Left lobe of liver (tissue), 2 donors: ENCODE results near the gene ZBTB21. TPM values are rescaled to one million over a fixed set of nuclear protein-coding genes. Genes with fewer than 3 reads are reported as not detected.
"Not testable (repeated sequence)": the region's sequence is repeated elsewhere in the genome, so short reads cannot be mapped to it uniquely, and the experiment has no call there.

Source experiments
- ATAC-seq: fragments of 200-7000 bp; cut with Tn5 transposase; one replicate; pipeline ENCODE4 v1.9.1; 2020; ENCODE audit warnings: mild to moderate bottlenecking, moderate library complexity
- DNase-seq: peaks from one replicate; pipeline ENCODE4 v3.0.0-alpha.2; 2020; ENCODE audit warnings: low spot score
- total RNA-seq: library from RNA; stranded (reverse); gene quantifications from one replicate; pipeline ENCODE4 v1.2.1, GENCODE V29; 2021
- donor health status: DM: no; HTN: no; CAD: no; lungs with moderate emphysema.
- donor health status: DM: no; HTN: yes; CAD: no.

Gene ZBTB21
- total RNA-seq, 1 donor from 2014 or later = 4.2 TPM

DNA sequence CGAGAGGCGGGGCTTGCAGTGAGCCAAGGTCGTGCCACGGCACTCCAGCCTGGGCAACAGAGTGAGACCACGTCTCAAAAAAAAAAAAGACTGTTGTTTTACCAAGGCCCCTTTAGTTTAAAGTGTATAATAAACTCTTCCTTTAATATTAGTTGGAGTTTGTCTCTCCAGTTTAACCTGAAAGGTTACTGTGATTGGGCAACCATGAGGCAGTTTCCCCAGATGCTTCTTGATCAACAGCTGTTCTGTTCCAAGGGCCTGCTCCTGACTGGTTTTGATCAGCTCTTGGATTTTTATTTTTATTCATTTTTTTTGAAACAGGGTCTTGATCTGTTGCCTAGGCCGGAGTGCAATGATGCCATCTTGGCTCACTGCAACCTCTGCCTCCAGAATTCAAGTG lies 38.3 kb downstream of the ZBTB21 start:
- DNase-seq (no peak), ATAC-seq (no peak)

DNA sequence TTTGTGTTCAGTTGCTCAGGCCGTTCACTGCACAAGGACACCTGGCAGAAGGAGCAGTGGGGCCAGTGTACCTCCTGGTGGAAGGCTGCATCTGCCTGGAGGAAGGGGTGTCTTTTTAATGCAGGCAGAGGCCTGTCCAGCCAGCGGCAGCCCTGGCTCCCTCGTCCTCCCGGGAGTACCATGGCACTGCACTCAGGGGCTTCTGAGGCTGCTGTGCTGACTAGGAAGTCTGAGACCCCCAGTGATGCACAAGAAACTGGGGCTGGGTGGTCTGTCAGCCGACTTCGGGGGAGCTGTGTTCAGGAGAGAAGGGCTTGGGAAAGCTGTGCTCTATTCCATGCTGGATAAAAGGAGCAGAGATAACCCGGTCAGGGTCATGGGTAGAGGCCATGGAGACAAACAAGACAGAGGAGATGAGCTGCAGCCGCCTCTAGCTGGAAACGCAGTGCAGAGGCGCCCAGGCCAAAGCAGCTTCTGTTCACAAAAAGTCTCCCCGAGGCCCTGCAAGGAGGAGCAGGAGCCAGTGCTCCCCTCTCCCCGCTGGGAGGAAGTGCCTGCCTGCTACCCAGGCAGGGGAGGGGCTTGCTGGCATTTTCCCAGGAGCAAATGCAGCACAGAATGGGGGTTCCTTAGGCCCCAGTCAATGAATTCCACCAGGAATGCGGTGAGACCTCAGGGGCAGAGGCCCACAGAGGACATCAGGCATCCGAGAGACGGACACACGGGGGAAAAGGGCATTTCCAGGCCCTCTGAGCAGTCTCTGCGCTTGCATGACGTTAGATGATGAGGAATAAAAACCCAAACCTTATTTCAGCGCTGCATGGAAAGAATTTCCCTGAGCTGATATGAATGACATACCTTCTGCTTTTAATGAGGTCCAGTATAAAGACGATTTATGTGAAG lies 39.2 kb downstream of the ZBTB21 start:
- ATAC-seq = peak; percentile 13

DNA sequence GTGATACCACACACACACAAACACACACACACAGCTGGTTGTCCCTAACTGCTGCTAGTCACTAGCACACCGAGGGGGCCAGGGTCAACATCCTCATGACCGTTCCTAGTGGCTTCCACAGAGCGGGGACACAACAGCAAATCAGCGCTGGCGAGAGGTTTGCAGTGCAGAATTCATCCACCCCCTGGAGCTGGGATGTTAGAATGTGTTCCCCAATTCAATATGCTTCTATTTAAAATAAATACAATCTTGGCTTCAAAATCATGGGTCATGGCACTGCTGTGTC lies 40.1 kb downstream of the ZBTB21 start:
- no peak for ATAC-seq
- DNase-seq = peak; percentile 29

More for the DNA sequence above, 39.2 kb downstream of the ZBTB21 start:
- peak; percentile 28 for DNase-seq

DNA sequence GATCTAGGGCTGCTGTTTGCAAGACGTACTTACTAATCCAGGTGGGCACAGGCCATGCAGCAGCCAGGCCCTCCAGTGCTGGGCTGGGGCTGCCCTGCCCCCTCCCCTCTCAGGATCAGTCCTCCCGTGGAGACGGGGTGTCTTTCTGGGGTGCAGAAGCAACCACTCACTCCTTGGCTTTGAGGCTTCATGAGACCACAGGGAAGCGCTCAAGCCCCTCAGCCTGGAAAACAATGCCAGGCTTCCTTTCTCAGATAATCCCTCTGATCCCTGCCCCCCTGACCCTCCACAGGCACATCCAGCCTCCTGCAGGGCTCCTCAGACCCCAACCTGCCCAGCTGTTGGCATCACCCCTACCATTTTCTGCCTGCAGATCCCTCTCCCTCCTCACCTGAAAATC lies 42.5 kb downstream of the ZBTB21 start:
- peak; percentile 28 for DNase-seq

DNA sequence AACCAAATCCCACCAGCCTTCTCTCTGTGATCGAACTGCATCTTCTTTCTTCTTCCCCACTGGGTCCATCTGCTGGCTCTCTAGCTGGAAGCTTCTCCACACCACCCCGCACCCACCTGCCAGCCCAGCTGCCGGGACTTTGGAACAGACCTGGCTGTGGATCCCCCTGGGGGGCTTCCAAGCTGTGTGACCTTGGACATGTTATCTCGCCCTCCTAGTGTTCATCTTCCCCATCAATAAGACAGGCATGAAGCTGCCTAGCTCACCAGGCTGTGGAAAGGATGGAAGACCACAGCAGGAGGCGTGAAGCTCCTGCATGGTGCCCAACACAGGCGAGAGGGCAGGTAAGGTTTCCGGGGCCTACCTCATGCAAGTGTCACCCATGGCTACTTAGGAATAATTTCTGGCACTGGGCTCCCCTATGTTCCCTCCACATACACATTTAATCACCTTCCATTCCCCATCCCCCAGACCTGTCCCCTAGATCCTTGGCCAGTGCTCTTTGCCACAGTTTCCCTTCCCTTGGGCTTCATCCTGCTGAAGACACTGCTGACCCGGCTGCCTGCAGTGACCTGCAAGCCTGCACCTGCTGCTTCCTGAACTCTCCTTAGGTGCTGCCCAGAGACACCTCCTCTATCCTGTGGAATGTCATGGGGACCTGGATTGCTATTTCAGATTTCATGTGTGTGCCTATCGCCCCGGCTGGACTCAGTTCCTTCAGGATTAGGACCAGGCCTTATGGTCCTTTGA lies 43.1 kb downstream of the ZBTB21 start:
- no peak for ATAC-seq
- DNase-seq = peak; percentile 31

More for the DNA sequence above, 42.5 kb downstream of the ZBTB21 start:
- no peak for ATAC-seq

DNA sequence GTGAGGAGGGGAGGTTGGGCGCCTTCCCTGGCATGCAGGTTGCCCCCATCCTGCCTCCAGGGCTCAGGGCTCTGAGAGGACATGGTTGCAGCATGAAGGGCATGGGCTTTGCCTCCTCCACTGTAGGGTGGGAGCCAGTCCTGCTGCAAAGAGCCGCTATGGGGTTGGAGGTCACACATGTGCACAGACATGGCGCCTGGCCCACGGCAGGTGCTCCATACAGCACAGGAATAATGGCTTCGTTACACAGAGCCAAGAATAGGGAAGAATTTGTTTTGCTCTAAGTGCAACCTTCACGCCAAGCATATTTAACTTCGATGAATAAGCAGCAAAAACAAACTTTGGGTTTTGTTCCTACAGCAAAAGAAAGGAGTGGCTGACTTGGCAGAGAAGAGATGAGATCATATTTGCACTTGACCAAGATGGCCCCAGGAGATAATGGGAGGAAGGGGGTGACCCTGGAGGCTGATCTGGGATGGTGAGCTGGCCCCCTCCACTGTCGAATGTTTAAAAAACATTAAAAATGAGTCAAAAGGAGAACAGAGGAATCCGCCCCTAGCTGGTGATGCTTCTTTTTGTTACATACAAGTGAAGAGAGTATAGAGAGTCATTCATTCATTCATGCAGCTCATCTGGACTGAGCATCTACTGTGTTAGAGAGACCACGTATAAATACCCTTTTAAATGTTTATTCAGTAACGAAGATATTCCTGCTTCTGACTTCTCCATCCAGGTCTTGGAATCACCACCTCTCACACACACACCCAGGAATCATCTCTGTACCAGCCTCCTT lies 43.9 kb downstream of the ZBTB21 start:
- DNase-seq = peak; percentile 31

DNA sequence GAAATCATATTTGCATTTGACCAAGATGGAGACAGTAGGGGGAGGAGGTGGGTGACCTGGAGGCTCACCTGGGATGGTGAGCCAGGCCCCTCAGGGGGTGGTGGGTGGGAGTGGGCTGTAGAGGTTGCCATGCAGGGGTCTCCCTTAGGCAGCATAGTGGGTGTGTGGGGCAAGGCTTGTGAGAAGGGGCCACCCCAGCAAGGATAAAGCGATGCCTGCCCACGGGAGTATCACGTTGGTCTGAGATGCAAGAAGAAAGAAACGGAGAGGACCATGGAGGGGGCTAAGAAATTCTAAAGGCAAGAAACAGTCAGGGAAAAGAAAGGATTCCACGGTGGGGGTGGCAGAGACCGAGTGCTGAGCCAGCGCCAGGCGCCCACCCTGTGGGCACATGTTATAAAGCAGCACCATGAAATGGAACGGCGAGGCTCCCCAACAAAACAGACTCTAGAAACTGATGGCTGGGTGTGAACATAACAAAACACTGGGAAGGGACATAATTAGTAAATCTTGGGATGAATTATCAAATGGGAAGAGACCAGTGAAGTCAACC lies 44.6 kb downstream of the ZBTB21 start:
- DNase-seq = no peak
- no peak for ATAC-seq

More for the DNA sequence above, 43.9 kb downstream of the ZBTB21 start:
- no peak for ATAC-seq

DNA sequence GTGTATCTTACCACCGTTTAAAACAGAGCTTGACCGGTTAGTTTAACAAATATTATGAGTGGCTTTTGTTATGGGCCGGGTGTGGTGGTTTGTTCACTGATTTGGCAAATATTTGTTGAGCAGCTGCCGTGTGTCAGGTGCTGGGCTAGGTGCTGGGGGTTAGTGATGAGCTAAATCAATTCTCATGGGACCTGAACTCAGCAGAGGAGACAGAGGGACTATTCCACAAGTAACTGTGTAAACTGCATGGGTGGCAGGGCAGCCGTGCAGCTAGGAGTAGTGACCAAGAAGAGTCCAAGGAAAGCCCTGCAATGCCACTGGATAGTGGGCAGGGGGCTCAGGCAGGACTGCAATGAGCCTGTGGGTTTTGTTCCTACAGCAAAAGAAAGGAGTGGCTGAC lies 45.1 kb downstream of the ZBTB21 start:
- DNase-seq = peak; percentile 33
- no peak for ATAC-seq

DNA sequence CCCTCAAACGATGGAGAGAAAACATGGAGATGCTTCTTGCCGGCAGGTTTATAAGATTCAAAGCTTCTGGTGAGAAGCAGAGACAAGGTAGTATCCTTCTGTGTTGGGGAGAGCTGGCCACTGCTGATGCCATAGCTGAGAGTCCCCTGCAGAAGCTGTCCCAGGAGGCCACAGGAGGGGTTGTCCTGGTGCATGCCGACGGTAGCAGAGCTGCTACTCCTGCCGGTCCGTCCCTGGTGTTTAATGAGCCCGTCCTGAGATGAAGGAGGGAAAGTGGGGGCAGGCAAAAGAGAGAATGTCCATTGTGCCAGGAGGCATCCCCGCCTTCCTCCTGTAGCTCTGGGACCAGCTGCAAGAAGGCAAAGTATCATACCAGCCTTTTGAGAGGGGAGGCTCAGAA lies 46.0 kb downstream of the ZBTB21 start:
- DNase-seq = peak; percentile 33

DNA sequence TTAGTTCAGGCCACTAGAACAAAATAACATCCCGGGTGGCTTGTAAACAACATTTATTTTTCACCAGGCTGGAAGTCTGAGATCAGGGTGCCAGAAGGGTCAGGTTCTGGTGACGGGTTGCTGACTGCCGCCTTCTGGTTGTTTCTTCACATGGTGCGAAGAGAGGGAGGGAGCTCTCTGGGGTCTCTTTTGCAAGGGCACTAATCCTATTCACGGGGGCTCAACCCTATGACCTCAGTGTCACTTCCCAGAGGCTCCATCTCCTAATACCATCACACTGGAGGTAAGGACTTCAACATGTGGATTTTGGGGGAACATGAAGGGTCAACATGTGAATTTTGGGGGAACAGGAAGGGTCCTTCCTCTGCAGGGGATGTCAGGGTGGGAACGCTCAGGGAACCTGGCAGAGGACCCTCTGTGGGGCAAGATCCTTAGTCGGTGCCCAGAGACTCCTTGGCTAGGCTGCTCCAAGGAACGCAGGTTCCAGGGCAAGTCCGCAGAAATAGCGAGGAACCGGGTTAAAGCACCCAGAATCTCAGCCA lies 47.7 kb downstream of the ZBTB21 start:
- DNase-seq = peak; percentile 18
- ATAC-seq = no peak

More for the DNA sequence above, 46.0 kb downstream of the ZBTB21 start:
- ATAC-seq = no peak

DNA sequence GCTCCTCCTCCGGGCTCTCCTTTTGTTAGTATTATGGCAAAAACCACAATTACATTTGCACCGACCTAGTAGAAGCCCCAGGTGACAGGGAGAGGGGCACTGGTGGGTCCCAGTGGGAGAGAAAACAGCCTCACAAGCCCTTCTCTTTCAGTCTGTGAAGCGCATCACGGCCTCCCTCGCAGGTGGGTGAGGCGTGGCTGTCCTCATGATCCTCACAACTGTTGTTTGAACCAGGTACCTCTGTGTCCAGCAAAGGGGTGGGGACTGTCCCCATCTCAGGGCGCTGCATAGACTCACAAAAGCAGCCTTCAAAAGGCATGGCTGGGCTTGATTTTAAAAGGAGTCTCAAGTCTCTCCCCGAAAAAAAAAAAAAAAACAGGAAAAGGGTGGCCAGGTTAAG lies 48.4 kb downstream of the ZBTB21 start:
- DNase-seq = peak; percentile 28
- no peak for ATAC-seq

DNA sequence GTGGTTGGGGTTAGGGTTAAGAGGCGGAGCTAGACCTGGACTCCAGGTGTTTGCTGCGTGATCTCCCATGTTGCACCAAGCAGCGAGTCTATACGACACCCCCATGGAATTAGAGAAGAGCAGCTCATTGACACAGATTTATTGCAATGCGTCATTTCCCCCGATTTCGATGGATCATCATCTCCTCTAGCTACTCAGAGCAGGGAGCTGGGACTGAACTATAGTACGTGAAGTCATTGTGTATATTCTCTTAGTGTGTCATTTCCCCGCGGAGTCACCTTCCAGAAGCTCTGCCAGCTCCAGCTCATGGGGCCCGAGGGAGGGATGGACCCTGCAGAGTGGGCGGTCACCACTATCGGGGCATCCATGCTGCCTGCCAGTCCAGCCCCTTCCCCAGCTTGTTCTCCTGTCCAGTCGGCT lies 48.9 kb downstream of the ZBTB21 start:
- ATAC-seq = no peak
- DNase-seq = peak; percentile 39

DNA sequence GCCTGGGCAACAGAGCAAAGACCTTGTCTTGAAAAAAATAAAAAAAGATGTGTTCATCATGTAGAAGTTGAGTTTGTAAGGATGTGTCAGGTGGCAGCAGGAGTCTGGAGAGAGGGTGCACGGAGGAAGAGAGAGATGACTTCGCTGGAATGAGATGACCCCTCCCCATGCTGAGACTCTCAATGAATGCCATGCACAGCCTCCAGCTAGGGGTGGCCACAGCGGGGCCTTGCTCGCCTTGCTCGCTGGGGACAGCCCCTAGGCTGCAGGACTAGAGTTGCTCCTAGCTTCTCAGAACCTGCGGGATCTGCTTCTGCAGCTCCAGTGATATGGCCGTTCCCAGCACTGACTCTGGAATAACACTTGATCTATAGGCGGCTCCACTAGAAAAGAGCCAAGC lies 49.8 kb downstream of the ZBTB21 start:
- ATAC-seq = no peak
- DNase-seq = peak; percentile 28

DNA sequence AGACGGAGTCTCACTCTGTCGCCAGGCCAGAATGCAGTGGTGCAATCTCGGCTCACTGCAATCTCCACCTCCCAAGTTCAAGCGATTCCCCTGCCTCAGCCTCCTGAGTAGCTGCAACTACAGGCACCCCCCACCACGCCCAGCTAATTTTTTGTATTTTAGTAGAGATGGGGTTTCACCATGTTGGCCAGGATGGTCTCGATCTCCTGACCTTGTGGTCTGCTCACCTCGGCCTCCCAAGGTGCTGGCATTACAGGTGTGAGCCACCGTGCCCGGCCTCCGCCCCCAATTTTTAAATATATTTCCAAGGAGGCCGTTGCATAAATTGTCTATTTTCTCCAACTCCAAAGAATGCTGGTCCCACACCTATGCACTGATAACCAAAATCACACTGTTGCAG lies 50.5 kb downstream of the ZBTB21 start:
- DNase-seq, ATAC-seq: not testable (repeated sequence)

DNA sequence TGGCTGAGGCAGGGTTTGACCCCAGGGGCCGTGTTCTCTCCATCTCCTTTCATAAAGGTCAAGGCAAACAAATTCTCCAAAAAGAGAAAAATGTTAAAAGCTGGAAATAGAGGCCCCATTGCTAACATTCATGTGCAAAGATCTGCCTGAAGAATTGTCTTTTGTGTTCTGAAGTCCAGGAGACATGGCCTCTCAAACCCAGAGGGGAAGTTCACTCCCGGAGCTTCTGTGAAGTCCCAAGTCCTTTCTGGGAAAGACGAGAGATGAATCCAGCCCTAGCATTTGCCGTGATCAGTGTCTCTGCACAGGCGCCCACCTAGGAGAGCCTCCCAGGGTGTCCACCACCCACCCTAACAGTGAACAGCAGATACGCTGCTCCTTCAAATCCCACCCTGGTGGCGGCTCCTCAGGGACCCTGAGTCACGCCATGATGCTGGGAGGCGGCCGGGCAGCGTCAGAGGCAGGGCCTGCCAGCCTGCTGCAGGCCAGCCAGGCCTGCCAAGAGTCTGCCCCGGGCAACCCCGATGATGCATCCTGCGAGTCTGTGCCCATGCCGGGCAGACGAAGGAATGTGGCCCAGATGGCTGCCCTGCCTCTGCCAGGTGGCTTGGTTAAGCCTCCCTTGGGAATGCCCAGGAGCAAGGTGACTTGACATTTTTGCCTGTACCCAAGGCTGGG lies 51.1 kb downstream of the ZBTB21 start:
- ATAC-seq = no peak
- peak; percentile 40 for DNase-seq

DNA sequence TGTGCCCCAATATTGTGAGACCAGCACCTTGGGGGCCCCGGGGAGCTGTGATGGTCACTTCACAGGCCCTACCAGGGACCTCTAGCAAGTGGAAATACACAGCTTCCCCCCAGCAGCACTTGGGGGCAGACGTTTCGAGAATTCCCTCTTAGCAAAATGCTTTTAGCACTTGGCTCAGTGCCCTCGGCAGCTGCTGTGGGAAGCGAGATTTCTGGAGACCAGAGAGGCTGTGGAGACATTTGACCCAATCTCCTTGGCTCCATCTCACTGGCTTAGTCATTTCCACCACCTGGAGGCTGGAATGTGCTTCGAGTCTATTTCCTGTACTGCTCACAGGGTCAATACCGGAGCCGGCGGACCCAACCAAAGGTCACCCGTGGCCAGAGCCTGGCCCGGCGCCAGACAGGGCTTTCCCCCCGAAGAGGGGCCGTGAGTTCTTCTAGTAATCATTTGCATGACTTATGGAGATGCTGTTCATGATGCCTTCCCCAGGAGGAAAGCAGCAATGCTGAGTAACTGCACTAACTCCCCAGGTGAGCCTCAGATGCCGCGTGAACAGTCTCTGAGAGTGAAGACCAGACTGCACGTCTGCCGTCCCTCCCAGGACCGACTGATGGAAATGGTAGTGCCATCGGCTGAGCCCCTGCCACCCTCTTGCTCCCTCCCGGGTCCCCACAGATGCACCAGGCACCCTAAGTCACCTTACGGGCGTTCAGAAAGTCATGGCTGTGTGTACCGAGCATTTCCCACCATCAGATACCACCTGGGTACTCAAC lies 52.0 kb downstream of the ZBTB21 start:
- ATAC-seq (peak; percentile 34), DNase-seq (peak; percentile 56)

DNA sequence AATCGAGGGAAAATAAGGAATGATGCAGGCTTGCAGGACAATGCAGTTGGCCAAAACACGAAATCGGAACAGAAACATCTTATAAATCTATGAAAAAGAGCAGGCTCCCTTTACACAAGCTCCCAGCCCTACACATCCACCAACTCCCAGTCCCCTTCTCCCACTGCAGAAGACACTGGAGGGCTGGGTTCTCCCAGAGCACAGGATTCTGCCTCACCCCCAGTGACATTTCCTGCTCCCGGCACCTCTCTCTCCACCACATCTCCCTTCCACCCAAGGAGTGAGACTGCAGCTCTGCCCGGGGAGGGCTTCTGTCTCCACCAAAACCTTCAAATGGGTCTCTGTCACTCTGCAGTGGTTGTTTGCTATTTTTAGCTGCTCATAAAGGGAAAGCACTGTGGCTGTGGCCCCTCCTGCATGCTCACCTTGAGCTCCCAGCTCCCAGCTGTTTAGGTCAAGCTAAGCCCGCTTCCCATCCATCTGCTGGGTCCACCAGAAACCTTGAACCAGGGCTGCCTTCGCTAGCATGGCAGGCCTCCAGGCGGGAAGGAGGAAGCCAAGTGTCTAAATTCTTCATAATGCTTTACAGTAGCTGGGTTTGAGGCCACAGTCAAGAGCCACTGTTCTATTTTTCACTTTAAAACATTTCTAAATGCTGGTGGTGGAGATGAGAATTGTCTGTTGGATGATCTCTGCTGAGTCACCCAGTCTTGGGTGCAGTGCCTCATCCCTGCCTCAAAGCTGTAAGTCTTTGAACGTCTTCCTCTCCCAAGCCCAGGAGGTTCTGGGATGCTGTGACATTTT lies 53.0 kb downstream of the ZBTB21 start:
- no peak for DNase-seq

DNA sequence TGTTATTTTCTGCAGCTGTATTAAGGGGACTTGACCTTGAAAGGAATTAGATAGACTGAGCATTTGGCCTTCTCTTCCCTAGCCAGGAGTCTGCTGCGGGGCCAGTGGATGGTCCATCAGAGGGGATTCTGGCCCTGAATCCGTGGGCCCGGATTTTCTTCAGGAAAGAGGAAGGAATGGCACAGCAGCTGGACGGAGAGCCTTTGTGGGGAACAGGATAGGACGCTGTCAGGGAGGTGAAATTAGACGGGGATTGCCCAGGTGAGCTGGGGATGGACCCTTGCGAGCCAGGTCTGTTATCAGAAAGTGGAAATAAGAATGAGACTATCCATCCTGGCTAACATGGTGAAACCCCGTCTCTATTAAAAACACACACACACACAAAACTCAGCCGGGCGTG lies 54.6 kb downstream of the ZBTB21 start:
- ATAC-seq (no peak), DNase-seq (no peak)

More for the DNA sequence above, 53.0 kb downstream of the ZBTB21 start:
- no peak for ATAC-seq
